ENCODE data around the gene CDCA5.

Gene CDCA5

GRCh38 chr11:65104628-65105027 is 20.8 kb upstream of the CDCA5 start:
- DNase-seq, result no peak

- DNase-seq, result no peak
Observed at GRCh38 chr11:65103476-65103875, 19.6 kb upstream of the CDCA5 start.

GRCh38 chr11:65102142-65103095 is 18.6 kb upstream of the CDCA5 start:
- DNase-seq, result no peak

- DNase-seq, result no peak
Observed at GRCh38 chr11:65100674-65101350, 17.0 kb upstream of the CDCA5 start.

GRCh38 chr11:65096926-65097325 is 13.1 kb upstream of the CDCA5 start:
- DNase-seq, result no peak

GRCh38 chr11:65095974-65096806 is 12.3 kb upstream of the CDCA5 start, which contains the start of gene VPS51:
Gene VPS51 (plus strand): TSS chr11:65096214. CDS start chr11:65096251, 37 bp downstream.
- peak; percentile 87 for DNase-seq

GRCh38 chr11:65095427-65095826 is 11.6 kb upstream of the CDCA5 start:
- no peak for DNase-seq

GRCh38 chr11:65090628-65091027 is 6.8 kb upstream of the CDCA5 start:
- DNase-seq, result no peak

GRCh38 chr11:65089621-65090020 is 5.8 kb upstream of the CDCA5 start:
- no peak for DNase-seq

- DNase-seq, result no peak
Observed at GRCh38 chr11:65087827-65088226, 4.0 kb upstream of the CDCA5 start.

GRCh38 chr11:65087216-65087615 is 3.4 kb upstream of the CDCA5 start:
- no peak for DNase-seq

- no peak for DNase-seq
Observed at GRCh38 chr11:65086809-65087208, 3.0 kb upstream of the CDCA5 start.

GRCh38 chr11:65085446-65085845 is 1.6 kb upstream of the CDCA5 start:
- DNase-seq, result no peak

GRCh38 chr11:65084598-65085375 is 947 bp upstream of the CDCA5 start:
- no peak for DNase-seq

- DNase-seq, result no peak
Observed at GRCh38 chr11:65083134-65083833, 556 bp downstream of the CDCA5 start.

GRCh38 chr11:65078786-65079342 is 5.0 kb downstream of the CDCA5 start:
- no peak for DNase-seq

GRCh38 chr11:65078151-65078550 is 5.7 kb downstream of the CDCA5 start:
- DNase-seq, result peak; percentile 22

- no peak for DNase-seq
Observed at GRCh38 chr11:65077451-65077850, 6.4 kb downstream of the CDCA5 start.

GRCh38 chr11:65072631-65072966 is 11.2 kb downstream of the CDCA5 start:
- no peak for DNase-seq

- DNase-seq, result no peak
Observed at GRCh38 chr11:65071907-65072630, 11.8 kb downstream of the CDCA5 start.

GRCh38 chr11:65069217-65069616 is 14.6 kb downstream of the CDCA5 start:
- no peak for DNase-seq

Data from NCI-H526 treated with DMSO at 0.1 percent for 48 hours (cell line).